HFFc6 (cell line): Measurements from ENCODE around the gene PLCB3. TPM values are rescaled to one million over a fixed set of nuclear protein-coding genes. Genes with fewer than 3 reads are reported as not detected.
A peak's percentile ranks its signal among the peaks of the same experiment; 100 is the strongest.

Experiments used
- DNase-seq: peaks from one replicate; pipeline ENCODE4 v3.0.0-alpha.2; 2018
- H3K27ac Mint-ChIP-seq: 2 replicates; pipeline ENCODE4 v1.8.0; 2020; ENCODE audit warnings: mild to moderate bottlenecking, mixed read lengths
- H3K27me3 Mint-ChIP-seq: 2 replicates; pipeline ENCODE4 v1.8.0; 2021; ENCODE audit warnings: mild to moderate bottlenecking, moderate library complexity, mixed read lengths; ENCODE audit not compliant: insufficient read depth
- H3K36me3 Mint-ChIP-seq: 2 replicates; pipeline ENCODE4 v1.8.0; 2021; ENCODE audit warnings: low read depth, mixed read lengths
- H3K4me1 Mint-ChIP-seq: 2 replicates; pipeline ENCODE4 v1.8.0; 2020; ENCODE audit warnings: low read depth, mixed read lengths
- H3K4me3 Mint-ChIP-seq: 2 replicates; pipeline ENCODE4 v1.8.0; 2020; ENCODE audit warnings: mild to moderate bottlenecking, moderate library complexity, mixed read lengths
- H3K9me3 Mint-ChIP-seq: 2 replicates; pipeline ENCODE4 v1.8.0; 2020; ENCODE audit warnings: mild to moderate bottlenecking, mixed read lengths
- CTCF ChIP-seq: fragments of 200-600 bp; sonication (generic); IDR thresholded peaks from 2 replicates; pipeline ENCODE4 v1.5.0; 2021; ENCODE audit warnings: antibody characterized with exemption, mild to moderate bottlenecking
- total RNA-seq, 6 experiments: library from RNA; stranded (reverse); fragmentation: NEBNext Ultra II Directional; extraction: Animal tissue kit (Norgen Biotek cat#: 25700); gene quantifications; 2 replicates in 1 of 6; 3 replicates in 5 of 6; pipeline ENCODE4 v1.2.3, GENCODE V29; 2021

The PLCB3 gene
- total RNA-seq, 6 experiments from 2014 or later: 48.1 to 58.0 (median 51.8) TPM

GRCh38 chr11:64255135-64256128 lies 4.1 kb downstream of the PLCB3 start:
- Mint-ChIP-seq H3K4me1 (peaks cover 12% of the 10 kb centered on the region), H3K27me3 (peaks cover 2% of the 10 kb centered on the region), H3K9me3 (no peaks in the 10 kb centered on the region), H3K4me3 (no peak overlapping the region), H3K27ac (no peak overlapping the region), H3K36me3 (peaks cover 19% of the 10 kb centered on the region)
- TF ChIP-seq CTCF: no peak
- DNase-seq: no peak

GRCh38 chr11:64256300-64256699 lies 5.0 kb downstream of the PLCB3 start:
- Mint-ChIP-seq H3K27me3 (peaks cover 2% of the 10 kb centered on the region), H3K36me3 (peaks cover 19% of the 10 kb centered on the region), H3K9me3 (no peaks in the 10 kb centered on the region), H3K27ac (no peak overlapping the region), H3K4me1 (peaks cover 12% of the 10 kb centered on the region), H3K4me3 (no peak overlapping the region)
- TF ChIP-seq CTCF: no peak
- DNase-seq: no peak

GRCh38 chr11:64258356-64258755 lies 7.0 kb downstream of the PLCB3 start:
- Mint-ChIP-seq H3K9me3 (no peaks in the 10 kb centered on the region), H3K27ac (no peak overlapping the region), H3K27me3 (peaks cover 4% of the 10 kb centered on the region), H3K4me3 (no peak overlapping the region), H3K36me3 (peaks cover 32% of the 10 kb centered on the region), H3K4me1 (peaks cover 16% of the 10 kb centered on the region)
- no peak for DNase-seq
- TF ChIP-seq CTCF: no peak

- no peak overlapping the region for H3K4me3 Mint-ChIP-seq
- no peak overlapping the region for H3K27ac Mint-ChIP-seq
- DNase-seq: no peak
- H3K36me3 Mint-ChIP-seq: peaks cover 33% of the 10 kb centered on the region
- no peak for TF ChIP-seq CTCF
- peaks cover 9% of the 10 kb centered on the region for H3K4me1 Mint-ChIP-seq
- no peaks in the 10 kb centered on the region for H3K9me3 Mint-ChIP-seq
- peaks cover 4% of the 10 kb centered on the region for H3K27me3 Mint-ChIP-seq
Measured at GRCh38 chr11:64258946-64259532, 7.7 kb downstream of the PLCB3 start.

GRCh38 chr11:64259533-64260067 lies 8.3 kb downstream of the PLCB3 start:
- Mint-ChIP-seq H3K4me3 (no peak overlapping the region), H3K36me3 (peaks cover 33% of the 10 kb centered on the region), H3K9me3 (no peaks in the 10 kb centered on the region), H3K27me3 (peaks cover 4% of the 10 kb centered on the region), H3K27ac (peak overlapping the region; percentile 42; the same call in 1 of the 2 replicates), H3K4me1 (peaks cover 8% of the 10 kb centered on the region)
- no peak for TF ChIP-seq CTCF
- no peak for DNase-seq
